Calu3 (cell line): ENCODE data around the gene GGCT. TPM values are rescaled to one million over a fixed set of nuclear protein-coding genes. Genes with fewer than 3 reads are reported as not detected.

Source experiments
- Bru-seq: library from RNA; stranded (reverse); fragments of 400-500 nt; gene quantifications from one replicate; lab custom pipeline; 2021; lab: Mats Ljungman, UMichigan
- BruChase-seq, 2 experiments: library from RNA; stranded (reverse); fragments of 400-500 nt; gene quantifications; one replicate each; lab custom pipeline; 2021; lab: Mats Ljungman, UMichigan
- BruUV-seq: library from RNA; stranded (reverse); fragments of 400-500 nt; replicated peaks from 2 replicates; lab custom pipeline; 2021; lab: Mats Ljungman, UMichigan
- CTCF ChIA-PET: fragments of 300-600 bp; sonication (Branson Sonifier 250); formaldehyde crosslinking; loops from one replicate; lab custom pipeline; 2022; ENCODE audit warnings: antibody characterized with exemption; lab: Charles Lee
- DNase-seq: peaks from one replicate; pipeline ENCODE4 v3.0.0; 2022
- H3K27ac Mint-ChIP-seq: one replicate; pipeline ENCODE4 v1.8.0; 2022; ENCODE audit warnings: mixed read lengths; ENCODE audit not compliant: unreplicated experiment
- H3K27me3 Mint-ChIP-seq: one replicate; pipeline ENCODE4 v1.8.0; 2022; ENCODE audit warnings: mixed read lengths; ENCODE audit not compliant: unreplicated experiment
- H3K36me3 Mint-ChIP-seq: one replicate; pipeline ENCODE4 v1.8.0; 2022; ENCODE audit warnings: mild to moderate bottlenecking, moderate library complexity, mixed read lengths; ENCODE audit not compliant: insufficient read depth, unreplicated experiment
- H3K4me1 Mint-ChIP-seq: one replicate; pipeline ENCODE4 v1.8.0; 2022; ENCODE audit warnings: mild to moderate bottlenecking, low read depth, mixed read lengths; ENCODE audit not compliant: unreplicated experiment
- H3K4me3 Mint-ChIP-seq: one replicate; pipeline ENCODE4 v1.8.0; 2022; ENCODE audit warnings: mild to moderate bottlenecking, low read depth, moderate library complexity, mixed read lengths; ENCODE audit not compliant: unreplicated experiment
- H3K9me3 Mint-ChIP-seq: one replicate; pipeline ENCODE4 v1.8.0; 2022; ENCODE audit warnings: low read depth, mixed read lengths; ENCODE audit not compliant: unreplicated experiment
- intact Hi-C: fragments of 100-400 bp; cut with micrococcal nuclease; formaldehyde crosslinking; loops from one replicate; pipeline ENCODE4 v1.10.0; 2022; ENCODE audit not compliant: unreplicated experiment
- long read RNA-seq: library from polyadenylated mRNA; stranded (forward); transcript quantifications from one replicate; pipeline ENCODE4 v2.0.0, GENCODE V29; 2022
- total RNA-seq: library from RNA; stranded (reverse); gene quantifications from 2 replicates; pipeline ENCODE4 v1.2.3, GENCODE V29; 2022
- TF ChIP-seq, protein P1 (sequence below): fragments of 200-600 bp; IDR thresholded peaks from one replicate; pipeline ENCODE4 v1.8.0; 2022; ENCODE audit warnings: antibody characterized with exemption; ENCODE audit not compliant: unreplicated experiment

GGCT gene, protein sequence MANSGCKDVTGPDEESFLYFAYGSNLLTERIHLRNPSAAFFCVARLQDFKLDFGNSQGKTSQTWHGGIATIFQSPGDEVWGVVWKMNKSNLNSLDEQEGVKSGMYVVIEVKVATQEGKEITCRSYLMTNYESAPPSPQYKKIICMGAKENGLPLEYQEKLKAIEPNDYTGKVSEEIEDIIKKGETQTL
- 81.2 and 90.6 TPM in 2 replicates for total RNA-seq
- Bru-seq, nascent RNA, result percentile 94 among the genes with signal in this experiment
- percentile 99 among the genes with signal in this experiment for BruChase-seq, experiment 1, labeled RNA remaining after a 6-hour chase
- percentile 99 among the genes with signal in this experiment for BruChase-seq, experiment 2, labeled RNA remaining after a 2-hour chase
- long read RNA-seq, transcript GGCT-202 (4 exons, 1,173 nt), result major isoform, 106 of 150 reads
- long read RNA-seq, transcript GGCT-207 (3 exons, 1,012 nt), result minor isoform, 33 of 150 reads
- long read RNA-seq, partial matches to known transcripts, result 2 of 150 reads
- long read RNA-seq, other reads (novel, unspliced or antisense), result 7 of 150 reads

DNA sequence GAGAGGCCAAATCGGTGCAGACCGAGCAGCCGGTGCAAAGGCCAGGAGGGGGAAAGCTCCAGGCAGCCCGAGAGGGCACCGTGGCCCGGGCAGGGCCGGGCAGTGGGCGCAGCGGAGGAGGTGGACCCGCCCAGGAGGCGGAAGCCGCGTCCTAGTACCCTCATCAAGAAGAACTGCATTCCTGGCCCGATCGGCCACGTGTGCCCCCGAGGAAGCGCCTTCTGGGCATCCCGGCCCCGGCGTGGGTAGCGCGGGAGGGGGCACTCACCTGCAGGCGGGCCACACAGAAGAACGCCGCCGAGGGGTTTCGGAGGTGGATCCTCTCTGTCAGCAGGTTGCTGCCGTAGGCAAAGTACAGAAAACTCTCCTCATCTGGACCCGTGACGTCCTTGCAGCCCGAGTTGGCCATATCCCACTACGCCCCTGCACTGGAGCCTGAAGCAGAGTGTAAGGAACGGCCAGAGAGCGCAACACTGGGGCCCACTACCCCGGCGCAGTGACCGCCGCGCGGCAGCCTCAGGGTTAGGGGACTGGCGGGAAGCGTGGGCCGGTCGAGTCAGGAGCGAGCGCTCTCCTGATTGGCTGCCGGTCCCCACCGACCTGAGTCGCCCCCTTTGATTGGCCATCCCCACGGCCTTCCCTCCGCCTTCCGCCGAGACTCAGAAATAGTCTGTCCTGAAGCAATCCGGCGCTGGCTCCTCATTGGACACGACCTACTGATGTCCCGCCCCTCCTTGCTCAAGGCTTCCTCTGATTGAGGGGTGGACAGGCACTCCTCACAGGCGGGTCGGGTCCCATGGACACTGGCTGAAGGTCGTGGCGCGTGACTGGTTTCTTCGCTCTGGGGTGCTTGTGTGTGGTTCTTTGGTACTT lies at the start of gene GGCT:
Gene GGCT (minus strand): TSS at position 529 of the 873 bp plus-strand sequence. CDS start 120 bp downstream, at position 409.
- peak within 1 kb of the TSS; percentile 91 for H3K4me3 Mint-ChIP-seq
- intact Hi-C loops, result no loop called here
- peak within 1 kb of the TSS; percentile 93 for H3K27ac Mint-ChIP-seq
- peaks cover 56% of the 10 kb centered on the region for H3K4me1 Mint-ChIP-seq
- H3K36me3 Mint-ChIP-seq, result peaks cover 64% of the 10 kb centered on the region
- peak; percentile 99 for DNase-seq
- H3K9me3 Mint-ChIP-seq, result no peaks in the 10 kb centered on the region
- BruUV-seq, result no TSS peak
- no peaks in the 10 kb centered on the region for H3K27me3 Mint-ChIP-seq
- TF ChIP-seq, protein P1, sequence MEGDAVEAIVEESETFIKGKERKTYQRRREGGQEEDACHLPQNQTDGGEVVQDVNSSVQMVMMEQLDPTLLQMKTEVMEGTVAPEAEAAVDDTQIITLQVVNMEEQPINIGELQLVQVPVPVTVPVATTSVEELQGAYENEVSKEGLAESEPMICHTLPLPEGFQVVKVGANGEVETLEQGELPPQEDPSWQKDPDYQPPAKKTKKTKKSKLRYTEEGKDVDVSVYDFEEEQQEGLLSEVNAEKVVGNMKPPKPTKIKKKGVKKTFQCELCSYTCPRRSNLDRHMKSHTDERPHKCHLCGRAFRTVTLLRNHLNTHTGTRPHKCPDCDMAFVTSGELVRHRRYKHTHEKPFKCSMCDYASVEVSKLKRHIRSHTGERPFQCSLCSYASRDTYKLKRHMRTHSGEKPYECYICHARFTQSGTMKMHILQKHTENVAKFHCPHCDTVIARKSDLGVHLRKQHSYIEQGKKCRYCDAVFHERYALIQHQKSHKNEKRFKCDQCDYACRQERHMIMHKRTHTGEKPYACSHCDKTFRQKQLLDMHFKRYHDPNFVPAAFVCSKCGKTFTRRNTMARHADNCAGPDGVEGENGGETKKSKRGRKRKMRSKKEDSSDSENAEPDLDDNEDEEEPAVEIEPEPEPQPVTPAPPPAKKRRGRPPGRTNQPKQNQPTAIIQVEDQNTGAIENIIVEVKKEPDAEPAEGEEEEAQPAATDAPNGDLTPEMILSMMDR, result no peak
- CTCF ChIA-PET, result interaction anchor here (1.0 to 1.2 kb wide), 2 partner anchors 229 to 340 kb away, joined by 3 to 5 read pairs; no protein-coding TSS in a partner anchor

DNA sequence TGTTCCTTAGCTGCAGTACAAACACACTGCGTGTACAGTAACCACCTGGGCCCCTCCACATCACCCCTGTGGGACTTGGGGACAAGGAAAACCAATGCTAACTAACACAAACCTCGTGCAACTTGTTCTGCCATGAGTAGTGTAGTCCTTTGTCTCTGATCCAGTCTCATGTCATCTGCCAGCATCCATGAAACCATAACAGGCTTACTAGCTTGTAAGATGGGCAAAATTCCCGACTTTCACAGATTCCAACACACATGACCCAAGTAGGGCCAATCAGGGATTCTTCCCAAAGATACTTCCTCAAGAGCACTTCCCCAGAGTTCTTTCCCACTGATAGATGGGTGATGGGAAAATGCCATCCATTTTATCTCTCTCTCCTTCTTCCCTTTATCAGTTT lies 48.9 kb upstream of the GGCT start:
- Mint-ChIP-seq H3K4me3 (no peak overlapping the region), H3K36me3 (peaks cover 6% of the 10 kb centered on the region), H3K4me1 (peaks cover 38% of the 10 kb centered on the region), H3K9me3 (no peaks in the 10 kb centered on the region), H3K27ac (no peak overlapping the region), H3K27me3 (no peaks in the 10 kb centered on the region)
- intact Hi-C loops, result no loop called here
- TF ChIP-seq, protein P1, result no peak
- no TSS peak for BruUV-seq
- CTCF ChIA-PET, result interaction anchor here (0.6 to 1.0 kb wide), 2 partner anchors 11 to 397 kb away, joined by 3 read pairs; no protein-coding TSS in a partner anchor
- DNase-seq, result no peak

DNA sequence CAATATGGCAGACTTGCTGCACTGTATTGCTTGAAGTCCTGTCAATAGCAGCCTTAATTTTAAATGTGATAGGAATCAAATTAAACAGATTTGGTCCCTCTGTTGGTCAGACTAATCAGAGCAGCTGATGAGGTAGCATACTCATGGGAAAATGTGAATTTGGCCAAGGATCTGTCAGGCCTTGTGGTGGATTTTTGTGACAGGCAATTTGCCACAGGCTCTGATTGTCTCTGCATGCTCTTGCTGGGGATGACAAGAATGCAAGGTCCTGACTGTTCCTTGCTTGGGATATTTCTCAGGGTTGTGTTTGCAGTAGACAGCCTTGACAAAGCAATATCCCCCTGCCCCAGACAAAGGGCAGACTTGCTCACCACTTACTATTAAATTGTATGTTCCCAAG lies 48.5 kb upstream of the GGCT start:
- H3K4me1 Mint-ChIP-seq, result peaks cover 39% of the 10 kb centered on the region
- H3K9me3 Mint-ChIP-seq, result no peaks in the 10 kb centered on the region
- H3K27ac Mint-ChIP-seq, result no peak overlapping the region
- intact Hi-C loops, result no loop called here
- no peaks in the 10 kb centered on the region for H3K27me3 Mint-ChIP-seq
- H3K36me3 Mint-ChIP-seq, result peaks cover 6% of the 10 kb centered on the region
- no peak for DNase-seq
- CTCF ChIA-PET, result interaction anchor here (0.6 to 1.0 kb wide), 2 partner anchors 11 to 397 kb away, joined by 3 read pairs; no protein-coding TSS in a partner anchor
- no TSS peak for BruUV-seq
- no peak overlapping the region for H3K4me3 Mint-ChIP-seq
- TF ChIP-seq, protein P1, result no peak

DNA sequence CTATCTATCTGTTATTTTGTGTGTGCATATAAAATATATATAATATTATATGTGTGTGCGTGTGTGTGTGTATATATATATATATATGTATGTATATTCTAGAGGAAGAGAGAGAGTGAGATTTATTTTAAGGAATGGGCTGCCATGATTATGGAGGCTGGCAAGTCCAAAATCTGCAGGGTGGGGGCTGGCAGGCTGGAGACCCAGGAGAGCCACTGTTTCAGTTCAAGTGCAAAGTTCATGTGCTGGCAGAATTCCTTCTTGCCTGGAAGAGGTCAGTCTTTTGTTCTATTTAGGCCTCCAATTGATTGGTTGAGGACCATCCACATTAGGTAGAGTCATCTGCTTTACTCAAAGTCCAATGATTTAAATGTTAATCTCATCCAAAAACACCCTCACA lies 47.7 kb upstream of the GGCT start:
- Mint-ChIP-seq H3K36me3 (peaks cover 6% of the 10 kb centered on the region), H3K27me3 (no peaks in the 10 kb centered on the region), H3K4me1 (peaks cover 39% of the 10 kb centered on the region), H3K27ac (no peak overlapping the region), H3K9me3 (no peaks in the 10 kb centered on the region), H3K4me3 (no peak overlapping the region)
- no peak for DNase-seq
- no TSS peak for BruUV-seq
- TF ChIP-seq, protein P1, result no peak
- CTCF ChIA-PET, result interaction anchor here (0.7 to 7.3 kb wide), 2 partner anchors 11 to 325 kb away, joined by 7 to 60 read pairs; no protein-coding TSS in a partner anchor
- intact Hi-C loops, result no loop called here
